ENCODE data around the gene CNOT4. TPM values are rescaled to one million over a fixed set of nuclear protein-coding genes. Genes with fewer than 3 reads are reported as not detected.

CNOT4 gene
- total RNA-seq, 1 experiment from 2014 or later, result 14.6 TPM

- TF ChIP-seq JAZF1 (CRISPR knock-in tag; IDR thresholded peaks at IDR 0.05), result no peak
Measured at GRCh38 chr7:135536150-135536549, 26.2 kb upstream of the CNOT4 start (continued).

GRCh38 chr7:135527025-135527424 is 17.1 kb upstream of the CNOT4 start:
- Mint-ChIP-seq H3K4me3 (no peak overlapping the region), H3K4me1 (no peaks in the 10 kb centered on the region), H3K36me3 (no peaks in the 10 kb centered on the region), H3K27me3 (ENCODE audit: low read depth) (no peaks in the 10 kb centered on the region; the same call in none of the 2 replicates), H3K27ac (no peak overlapping the region), H3K9me3 (no peaks in the 10 kb centered on the region)
- ATAC-seq (no peak), DNase-seq (ENCODE audit: low spot score) (no peak)
- POLR2A ChIA-PET, result interaction anchor here (0.7 kb wide), 1 partner anchor 23 kb away, joined by 4 read pairs; no protein-coding TSS in a partner anchor
- CTCF ChIA-PET, result interaction anchor here (1.3 kb wide), 1 partner anchor 252 kb away, joined by 4 read pairs; no protein-coding TSS in a partner anchor
- TF ChIP-seq TP53 (CRISPR knock-in tag; IDR thresholded peaks at IDR 0.05), result no peak
- no peak for TF ChIP-seq RELA (CRISPR knock-in tag; IDR thresholded peaks at IDR 0.05; ENCODE audit: borderline replicate concordance)
- TF ChIP-seq ATF1 (CRISPR knock-in tag; IDR thresholded peaks at IDR 0.05), result no peak
- no peak for TF ChIP-seq JAZF1 (CRISPR knock-in tag; IDR thresholded peaks at IDR 0.05)
- TF ChIP-seq ZNF532 (CRISPR knock-in tag; IDR thresholded peaks at IDR 0.05; ENCODE audit: borderline replicate concordance), result no peak
- no peak for TF ChIP-seq TEAD4 (CRISPR knock-in tag; IDR thresholded peaks at IDR 0.05)
- no peak for TF ChIP-seq JUN (CRISPR knock-in tag; IDR thresholded peaks at IDR 0.05)

- CTCF ChIA-PET, result no interaction called here
- Mint-ChIP-seq H3K36me3 (no peaks in the 10 kb centered on the region), H3K4me3 (no peak overlapping the region), H3K9me3 (no peaks in the 10 kb centered on the region), H3K27ac (no peak overlapping the region), H3K27me3 (ENCODE audit: low read depth) (no peaks in the 10 kb centered on the region; the same call in none of the 2 replicates), H3K4me1 (no peaks in the 10 kb centered on the region)
- DNase-seq (ENCODE audit: low spot score) (no peak), ATAC-seq (no peak)
- POLR2A ChIA-PET, result no interaction called here
- TF ChIP-seq ARID4B (CRISPR knock-in tag; IDR thresholded peaks at IDR 0.05; ENCODE audit: borderline replicate concordance), result no peak
- no peak for TF ChIP-seq USF2 (CRISPR knock-in tag; IDR thresholded peaks at IDR 0.05)
- TF ChIP-seq ZNF396 (CRISPR knock-in tag; IDR thresholded peaks at IDR 0.05; ENCODE audit: borderline replicate concordance), result no peak
- TF ChIP-seq ZNF138 (CRISPR knock-in tag; conservative IDR thresholded peaks at IDR 0.05), result no peak
- no peak for TF ChIP-seq ZSCAN18 (CRISPR knock-in tag; IDR thresholded peaks at IDR 0.05)
- no peak for TF ChIP-seq NR3C1 (CRISPR knock-in tag; conservative IDR thresholded peaks at IDR 0.05; ENCODE audit: low read depth)
- TF ChIP-seq SP1 (CRISPR knock-in tag; conservative IDR thresholded peaks at IDR 0.05), result no peak
Measured at GRCh38 chr7:135525426-135525825, 15.5 kb upstream of the CNOT4 start.

Measured in WTC11 (cell line).